ENCODE results near the gene ATOSB.

DNA sequence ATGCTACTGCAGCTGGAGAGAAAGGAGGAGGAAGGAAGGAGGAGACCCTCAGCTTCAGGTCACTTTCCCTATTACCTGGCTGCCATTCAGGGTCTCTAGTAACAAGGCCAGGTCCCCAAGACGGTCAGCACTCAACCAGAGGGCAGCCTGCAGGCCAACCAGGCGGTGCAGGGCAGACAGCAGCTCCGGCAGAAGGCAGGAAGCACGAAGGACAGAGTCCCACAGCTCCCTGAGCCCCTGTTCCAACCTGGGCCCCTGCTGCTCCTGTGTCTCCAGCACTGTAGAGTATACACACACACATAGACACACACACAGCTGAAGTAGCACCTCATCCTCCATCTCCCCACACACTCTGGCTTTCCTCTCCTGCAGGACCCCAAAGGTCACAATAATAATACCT is 37.6 kb downstream of the ATOSB start:
- TF ChIP-seq, protein P1, sequence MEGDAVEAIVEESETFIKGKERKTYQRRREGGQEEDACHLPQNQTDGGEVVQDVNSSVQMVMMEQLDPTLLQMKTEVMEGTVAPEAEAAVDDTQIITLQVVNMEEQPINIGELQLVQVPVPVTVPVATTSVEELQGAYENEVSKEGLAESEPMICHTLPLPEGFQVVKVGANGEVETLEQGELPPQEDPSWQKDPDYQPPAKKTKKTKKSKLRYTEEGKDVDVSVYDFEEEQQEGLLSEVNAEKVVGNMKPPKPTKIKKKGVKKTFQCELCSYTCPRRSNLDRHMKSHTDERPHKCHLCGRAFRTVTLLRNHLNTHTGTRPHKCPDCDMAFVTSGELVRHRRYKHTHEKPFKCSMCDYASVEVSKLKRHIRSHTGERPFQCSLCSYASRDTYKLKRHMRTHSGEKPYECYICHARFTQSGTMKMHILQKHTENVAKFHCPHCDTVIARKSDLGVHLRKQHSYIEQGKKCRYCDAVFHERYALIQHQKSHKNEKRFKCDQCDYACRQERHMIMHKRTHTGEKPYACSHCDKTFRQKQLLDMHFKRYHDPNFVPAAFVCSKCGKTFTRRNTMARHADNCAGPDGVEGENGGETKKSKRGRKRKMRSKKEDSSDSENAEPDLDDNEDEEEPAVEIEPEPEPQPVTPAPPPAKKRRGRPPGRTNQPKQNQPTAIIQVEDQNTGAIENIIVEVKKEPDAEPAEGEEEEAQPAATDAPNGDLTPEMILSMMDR (optimal IDR thresholded peaks at IDR 0.05 in 1 of 3, IDR thresholded peaks at IDR 0.05 in 1 of 3, conservative IDR thresholded peaks at IDR 0.05 in 1 of 3; ENCODE audit: extremely low read depth in 1 of 3, insufficient read depth in 2 of 3, low read length in 3 of 3) = no peak
- TF ChIP-seq EZH2 (IDR thresholded peaks at IDR 0.05; ENCODE audit: low read length) = no peak

All from keratinocyte (primary cell).